Brain pericyte (primary cell): ENCODE results near the gene SH3YL1.
"Not testable (repeated sequence)": the region's sequence is repeated elsewhere in the genome, so short reads cannot be mapped to it uniquely, and the experiment has no call there.

Experiments used
- DNase-seq: peaks from one replicate; pipeline ENCODE4 v3.0.0-alpha.2; 2012; ENCODE audit warnings: low read depth, low spot score

Gene SH3YL1

DNA sequence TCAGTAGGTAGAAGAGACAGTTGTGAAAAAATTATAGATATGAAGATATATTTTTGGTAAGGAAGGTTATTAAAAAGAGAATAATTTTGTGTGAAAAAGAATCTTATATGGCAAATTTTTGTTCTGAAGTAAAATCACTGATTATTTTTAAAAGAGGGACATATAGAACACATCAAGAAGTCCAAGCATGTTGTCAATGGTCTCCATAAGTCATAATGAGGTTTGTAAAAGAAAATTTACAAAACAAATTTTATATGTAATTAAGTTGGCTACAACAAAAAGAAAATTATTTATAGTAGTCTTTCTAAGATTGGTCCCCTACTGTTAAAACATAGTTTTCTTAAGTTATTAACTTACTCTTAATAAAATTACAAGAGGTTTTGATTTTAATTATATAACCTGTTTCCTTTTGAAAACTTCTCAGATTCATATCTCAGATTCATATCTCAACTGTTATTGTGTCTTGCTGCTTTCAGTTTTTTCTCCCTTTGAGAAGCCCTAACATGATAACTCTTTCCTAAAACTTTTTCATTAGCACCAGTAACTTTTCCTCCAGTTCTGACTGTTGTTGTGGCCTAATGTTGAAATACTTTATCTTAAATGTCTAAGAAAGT, 81.2 kb downstream of the SH3YL1 start:
- DNase-seq: no peak

DNA sequence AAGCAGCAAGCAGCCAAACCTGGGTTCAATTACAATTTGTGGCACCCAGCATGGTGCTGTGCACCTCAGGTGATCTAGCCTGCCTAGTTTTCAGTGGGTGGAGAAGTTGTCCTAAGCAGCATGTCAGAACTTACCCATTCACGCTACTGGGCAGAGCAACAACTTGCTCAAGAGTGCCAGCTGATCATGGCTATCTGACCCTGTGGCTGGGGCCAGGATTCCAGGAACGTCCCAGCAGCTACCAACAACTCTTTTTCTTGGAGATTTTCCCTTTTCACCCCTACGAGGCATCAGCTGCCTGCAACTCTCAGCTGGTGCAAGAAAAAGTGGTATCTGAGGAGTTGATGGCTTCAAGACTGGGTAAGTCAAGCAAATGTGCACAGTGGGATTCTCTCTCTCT, 83.5 kb downstream of the SH3YL1 start:
- DNase-seq: no peak

GRCh38 chr2:179886-180285, 83.9 kb downstream of the SH3YL1 start:
- DNase-seq: no peak

- DNase-seq: no peak
Observed at GRCh38 chr2:177733-178132, 86.1 kb downstream of the SH3YL1 start.

- no peak for DNase-seq
Observed at GRCh38 chr2:176917-177316, 86.9 kb downstream of the SH3YL1 start.

DNA sequence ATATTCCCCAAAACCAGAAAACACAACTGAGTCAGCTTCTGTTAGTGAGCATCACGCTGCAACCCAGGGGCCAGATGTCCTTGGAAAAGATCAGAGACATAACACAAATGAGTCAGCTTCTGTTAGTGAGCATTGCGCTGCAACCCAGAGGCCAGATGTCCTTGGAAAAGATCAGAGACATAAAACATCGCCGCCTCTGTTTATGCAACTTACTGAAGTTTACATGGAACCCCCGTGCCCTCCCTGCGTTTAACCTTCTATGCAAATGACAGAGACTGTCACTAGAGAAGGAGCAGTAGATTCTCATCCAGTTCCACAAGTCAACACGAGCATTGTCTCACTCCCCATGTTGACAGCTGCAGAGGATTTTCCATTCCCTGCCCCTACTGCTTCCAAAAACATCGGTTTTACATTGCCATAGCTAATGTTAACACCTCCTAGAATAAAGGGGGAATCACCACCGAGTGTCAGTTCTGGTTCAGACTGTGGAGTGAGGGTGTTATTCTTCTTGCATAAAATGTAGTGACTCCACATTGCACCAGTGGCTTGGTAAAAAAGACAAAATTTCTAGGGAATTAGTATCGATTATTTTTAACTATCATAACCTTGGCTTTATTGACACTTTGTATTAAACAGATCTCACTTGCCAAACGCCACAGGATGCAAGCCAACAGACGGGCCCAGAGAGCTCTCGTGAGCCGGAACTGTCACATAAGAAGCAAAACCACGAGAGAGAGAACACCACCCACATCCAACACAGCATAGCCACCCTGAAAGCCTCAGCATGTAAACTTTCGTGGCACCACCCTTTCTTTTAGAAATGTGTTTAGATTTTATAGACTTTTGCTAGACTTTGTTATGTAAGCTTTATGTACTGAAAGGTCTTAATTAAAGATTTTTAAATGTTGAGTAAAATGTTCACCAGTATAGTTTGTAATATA, 87.7 kb downstream of the SH3YL1 start:
- no peak for DNase-seq

DNA sequence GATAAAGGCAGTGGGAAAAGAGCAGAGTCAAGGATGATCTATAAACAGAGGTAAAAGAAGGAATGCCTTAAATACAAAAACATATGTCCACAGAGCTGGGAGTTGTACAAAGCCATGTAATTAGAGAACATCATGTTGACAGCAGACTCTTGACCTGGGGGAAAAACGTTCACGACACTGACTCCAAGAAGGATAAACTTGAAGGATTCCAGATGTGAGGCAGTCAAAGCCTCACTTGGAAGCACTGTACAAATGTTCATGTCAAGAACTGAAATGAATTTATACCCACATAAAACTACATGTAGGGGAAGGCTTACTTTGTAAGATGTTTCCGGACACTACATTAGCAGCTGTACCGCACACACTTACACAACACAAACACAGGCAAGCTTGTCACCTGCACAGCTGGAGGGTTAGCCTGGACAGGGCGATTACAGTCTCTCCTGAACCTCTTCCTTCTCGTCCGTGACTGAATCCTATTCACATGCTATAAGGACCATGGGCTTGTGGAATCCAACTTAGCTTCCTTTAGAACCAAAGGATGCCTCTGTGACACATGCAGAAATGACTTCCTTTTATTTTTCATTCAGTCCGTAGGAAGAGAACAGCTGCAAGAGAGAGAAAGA, 88.6 kb downstream of the SH3YL1 start:
- no peak for DNase-seq

DNA sequence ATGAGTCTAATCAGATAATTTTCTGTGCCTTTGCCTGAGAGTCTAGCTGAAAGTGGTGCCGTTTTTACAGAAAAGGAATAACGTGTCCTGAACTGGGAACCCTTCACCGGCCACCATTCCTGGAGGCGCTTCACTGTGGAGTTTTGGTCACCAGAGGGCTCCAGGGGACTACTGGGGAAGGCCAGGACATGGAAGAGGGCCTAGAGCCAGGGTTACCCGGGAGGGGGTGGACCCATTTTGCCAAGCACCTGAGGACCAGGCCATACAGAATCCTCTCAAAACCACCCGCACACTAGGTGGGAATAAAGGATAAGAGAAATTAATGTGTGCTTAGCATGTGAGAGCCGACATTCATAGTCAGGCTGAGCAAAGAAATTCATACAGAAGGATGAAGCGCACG, 91.7 kb downstream of the SH3YL1 start:
- not testable (repeated sequence) for DNase-seq

- DNase-seq: no peak
Observed at GRCh38 chr2:169741-170140, 94.1 kb downstream of the SH3YL1 start.
